Neural cell (in vitro differentiated cells): Measurements from ENCODE around the gene SLITRK2. TPM values are rescaled to one million over a fixed set of nuclear protein-coding genes. Genes with fewer than 3 reads are reported as not detected.

ENCODE experiments used
- H2AFZ ChIP-seq: fragments of 200-600, 300-800 bp; sonication (generic), shearing (Covaris generic); 2 replicates; pipeline ENCODE4 v1.6.0; 2014; ENCODE audit warnings: low read depth, mild to moderate bottlenecking, antibody characterized with exemption, low read length, moderate library complexity
- H3F3A ChIP-seq: fragments of 200-600 bp; shearing (Covaris generic); 2 replicates; pipeline ENCODE4 v1.6.1; 2016; ENCODE audit warnings: mild to moderate bottlenecking, moderate library complexity, mixed read lengths, antibody characterized with exemption, low read length; ENCODE audit not compliant: insufficient read depth, poor library complexity, severe bottlenecking
- H3K27ac ChIP-seq: fragments of 200-600, 300-800 bp; sonication (generic), shearing (Covaris generic); 2 replicates; pipeline ENCODE4 v1.5.1; 2014; ENCODE audit warnings: mild to moderate bottlenecking, low read length, moderate library complexity
- H3K27me3 ChIP-seq: fragments of 300-800, 200-600 bp; sonication (generic), shearing (Covaris generic); 2 replicates; pipeline ENCODE4 v1.6.0; 2014; ENCODE audit warnings: mild to moderate bottlenecking, low read depth, low read length, moderate library complexity; ENCODE audit not compliant: insufficient read depth
- H3K36me3 ChIP-seq: fragments of 300-800, 200-600 bp; sonication (generic), shearing (Covaris generic); 2 replicates; pipeline ENCODE4 v1.5.1; 2014; ENCODE audit warnings: mild to moderate bottlenecking, antibody characterized with exemption, low read length, moderate library complexity; ENCODE audit not compliant: insufficient read depth
- H3K4me2 ChIP-seq: fragments of 300-800, 200-600 bp; sonication (generic), shearing (Covaris generic); 2 replicates; pipeline ENCODE4 v1.6.0; 2014; ENCODE audit warnings: mild to moderate bottlenecking, low read length
- H3K4me3 ChIP-seq: fragments of 300-800, 200-600 bp; sonication (generic), shearing (Covaris generic); 2 replicates; pipeline ENCODE4 v1.5.1; 2014; ENCODE audit warnings: mild to moderate bottlenecking, low read length, moderate library complexity
- H3K79me2 ChIP-seq: fragments of 200-600 bp; shearing (Covaris generic); replicated peaks from 2 replicates; pipeline ENCODE4 v1.6.0; 2014; ENCODE audit warnings: mild to moderate bottlenecking, low read length, moderate library complexity; ENCODE audit not compliant: insufficient read depth
- H3K9ac ChIP-seq: fragments of 300-800, 200-600 bp; sonication (generic), shearing (Covaris generic); 2 replicates; pipeline ENCODE4 v1.6.1; 2016; ENCODE audit warnings: mild to moderate bottlenecking, low read length, mixed read lengths
- H3K9me2 ChIP-seq: fragments of 200-600 bp; shearing (Covaris generic); 2 replicates; pipeline ENCODE4 v1.6.1; 2016; ENCODE audit warnings: mild to moderate bottlenecking, low read length, mixed read lengths; ENCODE audit not compliant: insufficient read depth
- H3K9me3 ChIP-seq: fragments of 200-600, 300-800 bp; sonication (generic), shearing (Covaris generic); 2 replicates; pipeline ENCODE4 v1.6.1; 2016; ENCODE audit warnings: mild to moderate bottlenecking, mixed run types, low read length, moderate library complexity, mixed read lengths
- H4K20me1 ChIP-seq: fragments of 200-600 bp; shearing (Covaris generic); 2 replicates; pipeline ENCODE4 v1.6.1; 2016; ENCODE audit warnings: mild to moderate bottlenecking, mixed run types; ENCODE audit not compliant: insufficient read depth
- EP300 ChIP-seq: fragments of 450-650 bp; conservative IDR thresholded peaks from 2 replicates; pipeline ENCODE4 v1.6.1; 2014; ENCODE audit warnings: antibody characterized with exemption, mild to moderate bottlenecking, moderate library complexity; ENCODE audit not compliant: poor library complexity, severe bottlenecking
- EZH2 ChIP-seq: fragments of 200-600, 300-800 bp; shearing (Covaris generic), sonication (generic); IDR thresholded peaks from 2 replicates; pipeline ENCODE4 v1.6.1; 2014; ENCODE audit warnings: antibody characterized with exemption, low read length, borderline replicate concordance, mild to moderate bottlenecking; ENCODE audit not compliant: insufficient read depth, poor library complexity, severe bottlenecking
- MXI1 ChIP-seq: fragments of 450-650 bp; conservative IDR thresholded peaks from 2 replicates; pipeline ENCODE4 v1.6.1; 2014; ENCODE audit warnings: antibody characterized with exemption, mild to moderate bottlenecking; ENCODE audit not compliant: poor library complexity, severe bottlenecking
- POLR2AphosphoS5 ChIP-seq: IDR thresholded peaks from 2 replicates; pipeline ENCODE4 v1.6.1; 2012
- RAD21 ChIP-seq: fragments of 450-650 bp; conservative IDR thresholded peaks from 2 replicates; pipeline ENCODE4 v1.6.1; 2014; ENCODE audit warnings: antibody characterized with exemption, mild to moderate bottlenecking, moderate library complexity
- SMC3 ChIP-seq: fragments of 450-650 bp; conservative IDR thresholded peaks from 2 replicates; pipeline ENCODE4 v1.6.1; 2014; ENCODE audit warnings: antibody characterized with exemption, mild to moderate bottlenecking, moderate library complexity; ENCODE audit not compliant: poor library complexity
- polyA minus RNA-seq: library from RNA; depleted of rRNA, polyadenylated mRNA; stranded (reverse); fragments of >200 nt; gene quantifications from 2 replicates; pipeline ENCODE4 v1.2.3, GENCODE V29; 2014
- polyA plus RNA-seq: library from polyadenylated mRNA; depleted of rRNA; stranded (reverse); fragments of >200 nt; gene quantifications from 2 replicates; pipeline ENCODE4 v1.2.3, GENCODE V29; 2014
- TF ChIP-seq, protein P1 (sequence below): IDR thresholded peaks from 2 replicates; pipeline ENCODE4 v1.6.1; 2012; ENCODE audit warnings: borderline replicate concordance

Gene SLITRK2, protein sequence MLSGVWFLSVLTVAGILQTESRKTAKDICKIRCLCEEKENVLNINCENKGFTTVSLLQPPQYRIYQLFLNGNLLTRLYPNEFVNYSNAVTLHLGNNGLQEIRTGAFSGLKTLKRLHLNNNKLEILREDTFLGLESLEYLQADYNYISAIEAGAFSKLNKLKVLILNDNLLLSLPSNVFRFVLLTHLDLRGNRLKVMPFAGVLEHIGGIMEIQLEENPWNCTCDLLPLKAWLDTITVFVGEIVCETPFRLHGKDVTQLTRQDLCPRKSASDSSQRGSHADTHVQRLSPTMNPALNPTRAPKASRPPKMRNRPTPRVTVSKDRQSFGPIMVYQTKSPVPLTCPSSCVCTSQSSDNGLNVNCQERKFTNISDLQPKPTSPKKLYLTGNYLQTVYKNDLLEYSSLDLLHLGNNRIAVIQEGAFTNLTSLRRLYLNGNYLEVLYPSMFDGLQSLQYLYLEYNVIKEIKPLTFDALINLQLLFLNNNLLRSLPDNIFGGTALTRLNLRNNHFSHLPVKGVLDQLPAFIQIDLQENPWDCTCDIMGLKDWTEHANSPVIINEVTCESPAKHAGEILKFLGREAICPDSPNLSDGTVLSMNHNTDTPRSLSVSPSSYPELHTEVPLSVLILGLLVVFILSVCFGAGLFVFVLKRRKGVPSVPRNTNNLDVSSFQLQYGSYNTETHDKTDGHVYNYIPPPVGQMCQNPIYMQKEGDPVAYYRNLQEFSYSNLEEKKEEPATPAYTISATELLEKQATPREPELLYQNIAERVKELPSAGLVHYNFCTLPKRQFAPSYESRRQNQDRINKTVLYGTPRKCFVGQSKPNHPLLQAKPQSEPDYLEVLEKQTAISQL
- polyA plus RNA-seq (1.9 and 2.1 TPM in 2 replicates), polyA minus RNA-seq (1.2 and 2.5 TPM in 2 replicates)

DNA sequence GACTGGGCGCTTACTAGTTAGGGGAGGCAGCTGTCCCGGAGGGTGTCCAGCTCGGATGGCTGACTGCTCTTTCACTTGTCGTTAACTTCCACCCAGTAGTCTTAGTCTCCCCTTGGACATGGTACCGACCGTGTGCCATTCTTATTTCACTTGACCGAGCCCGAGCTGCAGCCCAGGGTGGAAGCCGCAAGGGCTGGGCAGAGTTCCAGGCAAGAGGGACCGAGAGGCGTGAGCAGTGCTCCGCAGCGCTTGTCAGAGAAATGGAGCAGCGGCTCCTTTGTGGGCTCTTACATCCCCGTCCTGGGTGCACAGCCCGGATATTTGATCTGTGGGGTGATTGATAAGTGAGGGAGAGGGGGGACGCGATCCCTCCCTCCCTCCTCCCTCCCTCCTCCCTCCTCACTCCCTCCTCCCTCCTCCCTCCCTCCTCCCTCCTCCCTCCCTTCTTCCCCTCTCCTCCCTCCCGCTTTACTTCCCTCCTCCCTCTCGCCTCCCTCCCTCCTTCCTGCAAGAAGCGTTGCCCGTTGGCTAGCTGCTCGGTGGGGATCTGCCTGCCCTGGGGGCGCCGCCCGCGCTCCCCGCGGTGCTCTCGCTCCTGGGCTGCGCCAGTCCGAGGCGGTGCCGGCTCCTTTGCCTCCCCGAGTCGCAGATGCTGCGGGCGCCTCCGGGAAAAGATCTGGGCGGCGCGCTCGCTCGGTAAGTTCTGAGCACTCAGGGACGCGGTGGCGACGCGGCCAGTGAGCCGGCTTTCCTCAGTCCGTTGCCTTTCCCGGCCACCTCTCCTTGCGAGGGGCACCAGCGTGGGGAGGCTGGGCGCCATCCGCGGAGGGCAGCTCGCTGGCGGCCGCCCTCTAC, at the start of gene SLITRK2:
Gene SLITRK2 (plus strand): TSS at position 499 of the 855 bp plus-strand sequence. CDS start 4,597 bp downstream, outside the sequence.
- no peaks in the 10 kb centered on the region for H3K79me2 ChIP-seq
- TF ChIP-seq POLR2AphosphoS5, result no peak
- peak; percentile 14 for TF ChIP-seq SMC3
- TF ChIP-seq RAD21, result peak; percentile 20
- H3K4me3 ChIP-seq, result peak within 1 kb of the TSS; percentile 76
- H3K9me3 ChIP-seq, result no peaks in the 10 kb centered on the region
- no peaks in the 10 kb centered on the region for H3K9me2 ChIP-seq
- no peak within 1 kb of the TSS for H3K27ac ChIP-seq
- no peaks in the 10 kb centered on the region for H3F3A ChIP-seq
- peak within 1 kb of the TSS; percentile 50 for H3K9ac ChIP-seq
- no peaks in the 10 kb centered on the region for H3K36me3 ChIP-seq
- H4K20me1 ChIP-seq, result no peaks in the 10 kb centered on the region
- H2AFZ ChIP-seq, result no peak within 1 kb of the TSS
- H3K27me3 ChIP-seq, result peaks cover 50% of the 10 kb centered on the region
- peak within 1 kb of the TSS; percentile 44 for H3K4me2 ChIP-seq

GRCh38 chrX:145773006-145773405, 44.6 kb upstream of the SLITRK2 start:
- H3F3A ChIP-seq, result no peaks in the 10 kb centered on the region
- no peaks in the 10 kb centered on the region for H3K9me3 ChIP-seq
- no peak overlapping the region for H2AFZ ChIP-seq
- TF ChIP-seq SMC3 (no peak), POLR2AphosphoS5 (no peak), RAD21 (no peak), EZH2 (no peak), MXI1 (no peak), EP300 (no peak)
- TF ChIP-seq, protein P1, sequence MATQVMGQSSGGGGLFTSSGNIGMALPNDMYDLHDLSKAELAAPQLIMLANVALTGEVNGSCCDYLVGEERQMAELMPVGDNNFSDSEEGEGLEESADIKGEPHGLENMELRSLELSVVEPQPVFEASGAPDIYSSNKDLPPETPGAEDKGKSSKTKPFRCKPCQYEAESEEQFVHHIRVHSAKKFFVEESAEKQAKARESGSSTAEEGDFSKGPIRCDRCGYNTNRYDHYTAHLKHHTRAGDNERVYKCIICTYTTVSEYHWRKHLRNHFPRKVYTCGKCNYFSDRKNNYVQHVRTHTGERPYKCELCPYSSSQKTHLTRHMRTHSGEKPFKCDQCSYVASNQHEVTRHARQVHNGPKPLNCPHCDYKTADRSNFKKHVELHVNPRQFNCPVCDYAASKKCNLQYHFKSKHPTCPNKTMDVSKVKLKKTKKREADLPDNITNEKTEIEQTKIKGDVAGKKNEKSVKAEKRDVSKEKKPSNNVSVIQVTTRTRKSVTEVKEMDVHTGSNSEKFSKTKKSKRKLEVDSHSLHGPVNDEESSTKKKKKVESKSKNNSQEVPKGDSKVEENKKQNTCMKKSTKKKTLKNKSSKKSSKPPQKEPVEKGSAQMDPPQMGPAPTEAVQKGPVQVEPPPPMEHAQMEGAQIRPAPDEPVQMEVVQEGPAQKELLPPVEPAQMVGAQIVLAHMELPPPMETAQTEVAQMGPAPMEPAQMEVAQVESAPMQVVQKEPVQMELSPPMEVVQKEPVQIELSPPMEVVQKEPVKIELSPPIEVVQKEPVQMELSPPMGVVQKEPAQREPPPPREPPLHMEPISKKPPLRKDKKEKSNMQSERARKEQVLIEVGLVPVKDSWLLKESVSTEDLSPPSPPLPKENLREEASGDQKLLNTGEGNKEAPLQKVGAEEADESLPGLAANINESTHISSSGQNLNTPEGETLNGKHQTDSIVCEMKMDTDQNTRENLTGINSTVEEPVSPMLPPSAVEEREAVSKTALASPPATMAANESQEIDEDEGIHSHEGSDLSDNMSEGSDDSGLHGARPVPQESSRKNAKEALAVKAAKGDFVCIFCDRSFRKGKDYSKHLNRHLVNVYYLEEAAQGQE, result no peak
- no peak overlapping the region for H3K4me3 ChIP-seq
- H3K27ac ChIP-seq, result no peak overlapping the region
- H3K27me3 ChIP-seq, result no peaks in the 10 kb centered on the region
- H3K79me2 ChIP-seq, result no peaks in the 10 kb centered on the region
- no peaks in the 10 kb centered on the region for H3K36me3 ChIP-seq
- H3K9ac ChIP-seq, result no peak overlapping the region
- no peak overlapping the region for H3K4me2 ChIP-seq
- H3K9me2 ChIP-seq, result no peaks in the 10 kb centered on the region
- H4K20me1 ChIP-seq, result no peaks in the 10 kb centered on the region
